ENCODE measurements around the gene CNTN5. TPM values are rescaled to one million over a fixed set of nuclear protein-coding genes. Genes with fewer than 3 reads are reported as not detected.

Gene CNTN5
- total and polyA plus RNA-seq, 2 donors (not counting 1 experiment from before 2014, with no cell fraction given): 0.17 TPM; not detected in 1

GRCh38 chr11:99932684-99933083 is 911.9 kb downstream of the CNTN5 start:
- no peak for DNase-seq (ENCODE audit: low read depth in 2 of 2)
- H3K9me3 ChIP-seq (ENCODE audit: control insufficient read depth, insufficient read depth, low read depth, low read length): no peaks in the 10 kb centered on the region
- H3K4me1 ChIP-seq (ENCODE audit: control insufficient read depth, extremely low read depth, insufficient read depth, low read length): no peaks in the 10 kb centered on the region
- no peak overlapping the region for H3K9ac ChIP-seq (ENCODE audit: insufficient read depth, low read length)
- H3K79me2 ChIP-seq (ENCODE audit: control insufficient read depth, insufficient read depth, low read length): no peaks in the 10 kb centered on the region
- H3K4me3 ChIP-seq (replicated peaks in 1 of 4; ENCODE audit: control extremely low read depth in 1 of 4, insufficient read depth in 1 of 4, low read depth in 3 of 4, low read length in 4 of 4): no peak overlapping the region
- H3K27me3 ChIP-seq (ENCODE audit: control insufficient read depth, insufficient read depth, low read length): no peaks in the 10 kb centered on the region
- no peak overlapping the region for H3K27ac ChIP-seq (ENCODE audit: insufficient read depth, low read length)
- no peaks in the 10 kb centered on the region for H3K36me3 ChIP-seq (ENCODE audit: control insufficient read depth, insufficient read depth, low read length)
- no peak overlapping the region for H2AFZ ChIP-seq (ENCODE audit: low read length)
- H4K20me1 ChIP-seq (ENCODE audit: control insufficient read depth, extremely low read depth, insufficient read depth, low read length): no peaks in the 10 kb centered on the region
- no peak overlapping the region for H3K4me2 ChIP-seq (ENCODE audit: extremely low read depth, insufficient read depth, low read length)
- TF ChIP-seq EZH2 (IDR thresholded peaks at IDR 0.05; ENCODE audit: low read length, missing control alignments): no peak
- no peak for TF ChIP-seq CTCF (conservative IDR thresholded peaks at IDR 0.05 in 1 of 2, IDR thresholded peaks at IDR 0.05 in 1 of 2; ENCODE audit: low read depth in 1 of 2, low read length in 2 of 2)

- Histone ChIP-seq H4K20me1 (ENCODE audit: control insufficient read depth, extremely low read depth, insufficient read depth, low read length) (no peaks in the 10 kb centered on the region), H3K4me3 (replicated peaks in 1 of 4; ENCODE audit: control extremely low read depth in 1 of 4, insufficient read depth in 1 of 4, low read depth in 3 of 4, low read length in 4 of 4) (no peak overlapping the region), H3K36me3 (ENCODE audit: control insufficient read depth, insufficient read depth, low read length) (no peaks in the 10 kb centered on the region), H3K4me1 (ENCODE audit: control insufficient read depth, extremely low read depth, insufficient read depth, low read length) (no peaks in the 10 kb centered on the region), H2AFZ (ENCODE audit: low read length) (no peak overlapping the region), H3K9ac (ENCODE audit: insufficient read depth, low read length) (no peak overlapping the region), H3K4me2 (ENCODE audit: extremely low read depth, insufficient read depth, low read length) (no peak overlapping the region), H3K9me3 (ENCODE audit: control insufficient read depth, insufficient read depth, low read depth, low read length) (no peaks in the 10 kb centered on the region), H3K27me3 (ENCODE audit: control insufficient read depth, insufficient read depth, low read length) (no peaks in the 10 kb centered on the region), H3K79me2 (ENCODE audit: control insufficient read depth, insufficient read depth, low read length) (no peaks in the 10 kb centered on the region), H3K27ac (ENCODE audit: insufficient read depth, low read length) (no peak overlapping the region)
- peak; percentile 0 to 8 for DNase-seq (ENCODE audit: low read depth in 2 of 2)
- no peak for TF ChIP-seq EZH2 (IDR thresholded peaks at IDR 0.05; ENCODE audit: low read length, missing control alignments)
- TF ChIP-seq CTCF (conservative IDR thresholded peaks at IDR 0.05 in 1 of 2, IDR thresholded peaks at IDR 0.05 in 1 of 2; ENCODE audit: low read depth in 1 of 2, low read length in 2 of 2): no peak
Measured at GRCh38 chr11:99934008-99934407, 913.3 kb downstream of the CNTN5 start.

GRCh38 chr11:99937330-99937729 is 916.6 kb downstream of the CNTN5 start:
- H3K4me1 ChIP-seq (ENCODE audit: control insufficient read depth, extremely low read depth, insufficient read depth, low read length): no peaks in the 10 kb centered on the region
- H3K27ac ChIP-seq (ENCODE audit: insufficient read depth, low read length): no peak overlapping the region
- no peak overlapping the region for H2AFZ ChIP-seq (ENCODE audit: low read length)
- no peak for DNase-seq (ENCODE audit: low read depth in 2 of 2)
- no peak overlapping the region for H3K4me2 ChIP-seq (ENCODE audit: extremely low read depth, insufficient read depth, low read length)
- no peaks in the 10 kb centered on the region for H3K79me2 ChIP-seq (ENCODE audit: control insufficient read depth, insufficient read depth, low read length)
- H3K4me3 ChIP-seq (replicated peaks in 1 of 4; ENCODE audit: control extremely low read depth in 1 of 4, insufficient read depth in 1 of 4, low read depth in 3 of 4, low read length in 4 of 4): no peak overlapping the region
- H3K36me3 ChIP-seq (ENCODE audit: control insufficient read depth, insufficient read depth, low read length): no peaks in the 10 kb centered on the region
- H3K9me3 ChIP-seq (ENCODE audit: control insufficient read depth, insufficient read depth, low read depth, low read length): no peaks in the 10 kb centered on the region
- no peak overlapping the region for H3K9ac ChIP-seq (ENCODE audit: insufficient read depth, low read length)
- TF ChIP-seq CTCF (conservative IDR thresholded peaks at IDR 0.05 in 1 of 2, IDR thresholded peaks at IDR 0.05 in 1 of 2; ENCODE audit: low read depth in 1 of 2, low read length in 2 of 2) (no peak), EZH2 (IDR thresholded peaks at IDR 0.05; ENCODE audit: low read length, missing control alignments) (no peak)
- no peaks in the 10 kb centered on the region for H3K27me3 ChIP-seq (ENCODE audit: control insufficient read depth, insufficient read depth, low read length)
- H4K20me1 ChIP-seq (ENCODE audit: control insufficient read depth, extremely low read depth, insufficient read depth, low read length): no peaks in the 10 kb centered on the region
